Kidney capillary endothelial cell (primary cell): ENCODE results near the gene EVC2.

Experiments used
- DNase-seq: peaks from one replicate; pipeline ENCODE4 v3.0.0-alpha.2; 2018; ENCODE audit warnings: low spot score

The EVC2 gene, protein sequence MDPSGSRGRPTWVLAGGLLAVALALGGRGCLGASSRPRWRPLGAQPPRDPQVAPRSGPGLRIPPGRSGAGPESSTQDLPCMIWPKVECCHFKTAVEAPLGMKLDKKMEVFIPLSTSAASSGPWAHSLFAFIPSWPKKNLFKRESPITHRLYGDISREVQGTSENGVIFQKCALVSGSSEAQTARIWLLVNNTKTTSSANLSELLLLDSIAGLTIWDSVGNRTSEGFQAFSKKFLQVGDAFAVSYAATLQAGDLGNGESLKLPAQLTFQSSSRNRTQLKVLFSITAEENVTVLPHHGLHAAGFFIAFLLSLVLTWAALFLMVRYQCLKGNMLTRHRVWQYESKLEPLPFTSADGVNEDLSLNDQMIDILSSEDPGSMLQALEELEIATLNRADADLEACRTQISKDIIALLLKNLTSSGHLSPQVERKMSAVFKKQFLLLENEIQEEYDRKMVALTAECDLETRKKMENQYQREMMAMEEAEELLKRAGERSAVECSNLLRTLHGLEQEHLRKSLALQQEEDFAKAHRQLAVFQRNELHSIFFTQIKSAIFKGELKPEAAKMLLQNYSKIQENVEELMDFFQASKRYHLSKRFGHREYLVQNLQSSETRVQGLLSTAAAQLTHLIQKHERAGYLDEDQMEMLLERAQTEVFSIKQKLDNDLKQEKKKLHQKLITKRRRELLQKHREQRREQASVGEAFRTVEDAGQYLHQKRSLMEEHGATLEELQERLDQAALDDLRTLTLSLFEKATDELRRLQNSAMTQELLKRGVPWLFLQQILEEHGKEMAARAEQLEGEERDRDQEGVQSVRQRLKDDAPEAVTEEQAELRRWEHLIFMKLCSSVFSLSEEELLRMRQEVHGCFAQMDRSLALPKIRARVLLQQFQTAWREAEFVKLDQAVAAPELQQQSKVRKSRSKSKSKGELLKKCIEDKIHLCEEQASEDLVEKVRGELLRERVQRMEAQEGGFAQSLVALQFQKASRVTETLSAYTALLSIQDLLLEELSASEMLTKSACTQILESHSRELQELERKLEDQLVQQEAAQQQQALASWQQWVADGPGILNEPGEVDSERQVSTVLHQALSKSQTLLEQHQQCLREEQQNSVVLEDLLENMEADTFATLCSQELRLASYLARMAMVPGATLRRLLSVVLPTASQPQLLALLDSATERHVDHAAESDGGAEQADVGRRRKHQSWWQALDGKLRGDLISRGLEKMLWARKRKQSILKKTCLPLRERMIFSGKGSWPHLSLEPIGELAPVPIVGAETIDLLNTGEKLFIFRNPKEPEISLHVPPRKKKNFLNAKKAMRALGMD

DNA sequence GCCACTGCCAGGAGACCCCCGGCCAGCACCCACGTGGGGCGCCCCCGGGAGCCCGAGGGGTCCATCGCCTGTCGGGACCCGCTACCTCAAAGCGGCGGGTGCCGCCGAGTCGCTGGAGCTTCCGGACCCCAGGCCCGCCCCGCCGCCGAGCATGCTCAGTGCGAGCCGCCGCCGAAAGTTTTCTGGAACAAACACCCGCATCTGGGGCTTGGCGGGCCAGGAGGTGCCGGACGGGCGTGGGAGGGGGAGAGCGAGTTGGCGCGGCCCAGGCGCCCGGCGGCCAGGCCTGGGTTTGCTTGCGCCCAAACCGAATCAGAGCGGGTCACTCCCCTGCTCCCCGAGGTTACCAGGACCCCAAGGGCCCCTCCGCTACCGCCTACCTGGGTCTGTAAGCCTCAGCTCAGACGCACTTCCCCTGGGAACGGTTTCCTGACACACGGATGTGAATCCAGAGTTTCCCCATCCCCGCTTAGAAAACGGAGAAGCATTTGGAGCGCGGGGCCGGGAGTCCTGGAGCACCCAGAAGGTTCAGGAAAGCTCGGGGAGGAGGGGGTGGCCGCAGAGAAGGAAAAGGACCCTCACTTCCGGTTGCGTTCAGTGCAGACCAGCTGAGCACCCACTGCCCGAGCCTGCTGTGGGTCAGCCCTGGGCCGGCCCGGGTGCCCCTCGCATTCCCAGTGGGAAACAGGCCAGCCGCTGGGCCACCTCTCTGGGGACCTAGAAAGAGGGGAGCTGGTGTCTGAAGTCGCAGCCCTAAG lies at the start of gene EVC2:
EVC2 (minus strand) TSS at position 111 of the 758 bp plus-strand sequence; CDS start at position 65, 46 bp downstream.
- peak; percentile 30 for DNase-seq

DNA sequence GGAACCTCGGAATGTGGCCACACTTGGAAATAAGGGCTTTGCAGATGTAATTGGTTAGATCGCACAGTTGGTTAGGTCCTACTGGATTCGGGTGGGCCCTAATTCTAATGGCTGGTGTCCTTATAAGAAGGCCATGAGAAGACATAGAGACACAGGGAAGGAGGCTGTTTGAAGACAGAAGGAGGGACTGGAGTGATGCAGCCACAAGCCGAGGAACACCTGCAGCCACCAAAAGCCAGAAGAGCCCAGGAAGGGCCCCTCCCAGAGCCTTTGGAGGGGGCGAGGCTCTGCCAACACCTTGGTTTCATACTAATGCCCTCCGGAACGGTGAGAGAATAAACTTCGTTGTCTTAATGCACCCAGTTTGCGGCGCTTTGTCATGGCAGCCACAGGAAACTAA lies 49.6 kb upstream of the EVC2 start:
- DNase-seq: no peak

DNA sequence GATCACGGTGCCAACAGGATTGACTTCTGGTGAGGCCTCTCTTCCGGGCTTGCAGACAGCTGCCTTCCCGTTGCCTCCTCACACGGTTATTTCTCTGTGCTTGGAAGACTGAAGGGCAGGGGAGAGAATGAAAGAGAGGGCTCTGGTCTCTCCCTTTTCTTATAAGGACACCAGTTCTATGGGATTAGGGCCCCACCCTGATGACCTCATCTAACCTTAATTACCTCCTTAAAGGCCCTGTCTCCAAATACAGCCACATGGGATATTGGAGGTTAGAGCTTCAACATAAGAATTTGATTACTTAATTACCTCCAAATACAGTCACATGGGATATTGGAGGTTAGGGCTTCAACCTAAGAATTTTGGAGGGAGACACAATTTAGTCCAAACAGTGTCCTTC lies 49.2 kb upstream of the EVC2 start:
- no peak for DNase-seq

DNA sequence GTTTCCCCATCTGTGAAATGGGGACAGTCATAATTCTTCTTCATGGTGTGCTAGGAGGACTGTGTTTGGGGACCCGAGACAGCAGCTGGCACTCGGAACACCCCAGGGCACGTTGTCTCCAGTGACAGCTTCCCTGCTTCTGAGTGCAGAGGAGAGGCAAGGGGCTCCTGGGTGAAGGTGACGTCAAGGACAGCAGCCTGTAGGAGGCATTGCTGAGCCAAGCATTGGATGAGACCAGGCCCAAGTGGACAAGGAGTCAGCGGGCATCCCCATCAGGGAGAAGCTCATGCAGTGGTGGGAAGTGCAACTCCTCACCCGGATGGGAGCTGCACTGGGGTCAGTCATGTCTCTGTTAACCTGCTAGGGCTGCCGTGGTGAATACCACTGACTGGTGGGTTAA lies 48.7 kb upstream of the EVC2 start:
- no peak for DNase-seq

DNA sequence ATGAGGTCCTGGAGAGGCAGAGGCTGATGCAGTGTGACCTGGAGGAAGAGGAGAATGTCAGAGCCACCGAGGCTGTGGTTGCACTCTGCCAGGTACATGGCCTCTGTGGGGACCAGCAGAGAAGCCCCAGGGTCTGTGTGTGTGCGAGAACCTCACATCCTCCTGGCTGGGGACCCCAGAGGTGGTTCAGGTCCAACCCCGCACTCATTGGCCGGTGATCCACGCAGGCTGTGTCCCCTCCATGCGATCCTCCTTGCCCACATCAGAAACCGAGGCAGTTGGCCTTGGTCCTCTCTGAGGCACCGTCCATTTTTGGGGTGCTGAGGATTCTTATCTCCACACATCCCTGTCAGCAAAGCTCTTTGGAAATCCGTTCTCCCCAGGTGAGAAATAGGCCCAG lies 47.9 kb upstream of the EVC2 start:
- no peak for DNase-seq

DNA sequence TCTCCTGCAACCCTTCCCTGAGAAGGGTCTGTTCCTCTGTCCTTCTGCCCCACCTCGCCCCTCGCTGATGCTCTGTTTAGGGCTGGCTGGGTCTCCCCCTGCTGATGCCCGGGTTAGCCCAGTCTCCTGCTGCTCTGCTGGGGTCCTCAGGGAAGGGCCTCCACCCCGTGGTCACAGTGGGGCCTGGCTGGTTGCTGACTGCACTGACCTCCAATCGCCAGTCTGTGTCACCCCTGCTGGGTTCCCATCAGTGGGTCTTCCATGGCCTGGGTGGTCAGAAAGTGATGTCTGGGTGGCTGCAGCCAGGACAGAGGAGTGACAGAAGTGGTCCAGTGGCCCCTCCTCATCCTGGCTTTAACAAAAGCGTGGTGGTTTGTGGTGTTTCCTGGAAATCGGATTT lies 47.3 kb upstream of the EVC2 start:
- no peak for DNase-seq

DNA sequence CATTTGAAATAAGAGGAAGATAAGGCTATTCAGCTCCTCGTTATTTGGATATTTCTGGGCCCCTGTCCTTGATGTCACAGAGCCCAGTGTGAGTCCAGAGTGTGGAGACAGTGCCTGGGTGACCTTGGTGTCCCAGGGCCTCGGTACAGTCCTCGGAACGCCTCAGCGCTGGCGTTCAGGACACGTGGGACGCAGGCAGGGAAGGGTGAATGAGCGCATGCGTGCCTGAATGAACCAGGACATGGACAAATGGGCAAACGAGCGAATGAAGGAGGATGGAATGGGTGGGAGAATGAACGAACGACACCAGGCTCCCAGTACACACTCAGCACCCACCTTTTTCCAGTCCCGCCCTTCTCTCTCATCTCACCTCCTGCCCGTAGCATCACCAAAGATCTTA lies 46.8 kb upstream of the EVC2 start:
- DNase-seq: no peak

DNA sequence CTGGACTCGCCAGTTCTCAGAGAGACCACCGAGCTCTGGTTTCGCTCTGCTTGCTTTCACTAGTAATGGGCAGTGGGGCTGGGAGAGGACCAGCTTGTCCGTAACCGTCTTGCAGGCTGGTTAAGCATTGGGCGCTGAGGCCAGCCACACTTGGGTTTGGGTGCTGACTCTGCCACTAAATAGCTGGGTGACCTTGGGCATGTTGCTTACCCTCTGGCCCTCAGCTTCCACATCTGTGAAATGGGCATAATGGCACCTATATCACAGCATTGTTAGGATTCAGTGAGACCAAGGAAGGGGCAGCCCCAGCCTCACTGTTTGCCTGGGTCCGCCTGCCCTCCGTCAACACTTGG lies 46.1 kb upstream of the EVC2 start:
- DNase-seq: no peak

DNA sequence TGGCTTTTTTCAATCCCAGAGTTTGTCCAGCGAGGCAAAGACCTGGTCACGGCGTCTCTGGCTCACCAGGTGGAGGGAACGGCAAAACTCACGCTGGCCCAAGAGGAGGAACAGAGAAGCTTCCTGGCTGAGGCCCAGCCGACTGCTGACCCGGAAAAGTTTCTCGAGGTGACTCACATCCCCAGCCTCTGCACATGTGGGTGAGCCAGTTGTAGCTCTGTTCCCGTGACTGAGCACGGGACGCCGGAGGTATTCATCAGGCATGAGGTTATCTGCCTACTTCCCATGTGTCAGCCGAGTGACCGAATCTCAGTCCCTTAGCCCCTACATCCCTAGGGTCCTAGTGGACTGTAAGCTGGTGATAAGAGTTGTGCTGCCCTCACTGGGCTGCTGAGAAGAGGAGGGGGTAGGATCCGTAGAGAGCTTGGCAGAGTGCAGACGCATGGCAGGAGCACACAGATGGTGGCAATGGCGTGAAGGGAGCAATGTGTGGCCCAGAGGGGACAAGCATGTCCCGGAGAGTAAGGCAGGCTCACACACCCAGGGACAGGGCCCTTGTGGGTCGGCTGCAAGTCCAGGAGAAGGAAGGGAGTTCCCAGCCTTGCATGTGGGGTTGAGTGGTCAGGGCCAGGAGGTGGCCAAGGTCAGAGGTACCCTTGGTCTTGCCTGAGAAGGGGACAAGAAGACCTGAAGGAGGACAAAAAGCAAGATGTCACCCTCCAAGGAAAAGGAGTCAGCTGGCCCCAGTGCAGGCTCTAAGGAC lies 45.6 kb upstream of the EVC2 start:
- peak; percentile 93 for DNase-seq

DNA sequence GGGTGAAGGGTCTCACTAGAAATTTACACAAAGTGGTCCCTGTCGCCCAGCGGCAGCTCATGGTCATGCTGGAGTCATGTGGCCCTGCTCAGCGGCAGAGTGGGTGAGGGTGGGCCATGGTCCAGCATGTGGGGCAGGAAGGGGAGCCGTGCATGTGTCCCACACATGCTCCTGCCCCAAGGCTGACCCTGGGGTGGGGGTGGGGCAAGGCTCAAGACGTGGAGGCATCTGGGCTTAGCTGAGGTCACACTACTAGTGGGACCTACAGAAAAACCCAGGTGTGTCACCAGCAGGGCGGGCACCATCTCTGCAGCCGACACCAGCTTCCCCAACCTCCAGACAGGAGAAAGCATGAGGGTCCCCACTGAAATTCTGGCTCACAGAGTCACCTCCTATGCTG lies 45.0 kb upstream of the EVC2 start:
- no peak for DNase-seq

DNA sequence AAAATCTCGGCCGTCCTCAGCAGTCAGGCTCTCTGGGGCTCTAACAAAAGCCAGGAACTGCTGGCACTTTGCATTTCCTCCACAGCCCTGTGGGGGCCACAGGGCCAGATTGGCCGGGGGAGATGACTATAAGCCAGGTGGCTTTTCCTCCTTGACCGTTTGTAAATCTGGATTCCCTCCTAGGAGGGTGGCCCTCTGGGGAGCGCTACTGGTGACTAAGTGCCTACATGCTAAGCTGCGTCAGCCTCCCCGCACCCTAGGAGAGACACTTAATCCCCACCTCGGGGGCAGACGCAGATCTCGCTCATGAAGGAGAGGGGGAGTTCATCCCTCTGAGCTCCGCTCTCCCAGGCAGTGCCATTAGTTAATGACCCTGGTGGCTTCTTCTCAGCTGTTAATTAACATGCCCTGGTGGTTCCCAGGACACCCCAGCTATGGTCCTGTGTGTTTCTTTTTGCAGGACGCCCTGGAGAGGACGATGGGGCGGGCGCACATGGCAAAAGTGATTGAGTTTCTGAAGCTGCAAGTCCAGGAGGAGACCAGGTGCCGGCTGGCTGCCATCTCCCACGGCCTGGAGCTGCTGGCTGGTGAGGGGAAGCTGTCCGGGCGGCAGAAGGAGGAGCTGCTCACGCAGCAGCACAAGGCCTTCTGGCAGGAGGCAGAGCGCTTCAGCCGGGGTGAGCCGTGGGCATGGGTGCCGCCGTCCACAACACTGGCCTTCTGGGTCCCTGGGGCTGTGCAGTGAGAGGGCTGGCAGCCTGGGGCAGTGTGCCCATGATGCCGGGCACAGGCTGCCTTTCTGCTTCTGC lies 44.2 kb upstream of the EVC2 start:
- DNase-seq: no peak

DNA sequence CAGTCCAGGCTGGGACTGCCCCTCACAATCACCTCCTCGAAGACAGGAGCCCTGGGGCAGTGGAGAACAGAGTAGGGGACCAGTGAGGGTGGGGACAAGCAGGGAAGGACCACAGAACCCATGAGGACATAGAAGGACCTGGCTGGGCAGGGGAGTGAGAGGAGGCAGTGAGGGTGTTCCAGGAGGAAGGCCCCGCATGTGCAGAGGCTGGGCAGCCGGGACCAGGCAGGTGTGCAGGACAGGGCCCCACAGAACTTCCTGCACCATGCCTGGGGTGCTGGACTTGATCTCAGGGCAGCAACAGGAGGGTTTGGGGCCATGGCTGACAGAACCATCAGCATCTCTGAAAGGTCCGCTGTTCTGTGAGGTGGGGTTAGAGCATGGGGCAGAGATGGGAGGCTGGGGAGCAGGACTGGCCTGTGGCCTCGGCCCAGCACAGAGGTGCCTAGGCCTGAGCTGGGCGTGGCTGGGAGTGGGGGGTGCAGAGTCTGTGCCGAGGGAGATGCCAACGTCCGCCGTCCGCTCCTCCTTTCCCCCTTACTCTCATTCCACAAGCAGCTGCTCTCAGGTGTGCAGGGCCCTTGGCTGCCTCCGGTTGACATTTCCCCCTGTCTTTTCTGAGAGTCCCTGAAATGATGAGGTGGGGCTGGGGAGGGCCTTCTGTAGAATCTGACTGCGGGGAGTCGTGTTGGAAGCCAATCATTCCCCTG lies 43.5 kb upstream of the EVC2 start:
- DNase-seq: no peak

DNA sequence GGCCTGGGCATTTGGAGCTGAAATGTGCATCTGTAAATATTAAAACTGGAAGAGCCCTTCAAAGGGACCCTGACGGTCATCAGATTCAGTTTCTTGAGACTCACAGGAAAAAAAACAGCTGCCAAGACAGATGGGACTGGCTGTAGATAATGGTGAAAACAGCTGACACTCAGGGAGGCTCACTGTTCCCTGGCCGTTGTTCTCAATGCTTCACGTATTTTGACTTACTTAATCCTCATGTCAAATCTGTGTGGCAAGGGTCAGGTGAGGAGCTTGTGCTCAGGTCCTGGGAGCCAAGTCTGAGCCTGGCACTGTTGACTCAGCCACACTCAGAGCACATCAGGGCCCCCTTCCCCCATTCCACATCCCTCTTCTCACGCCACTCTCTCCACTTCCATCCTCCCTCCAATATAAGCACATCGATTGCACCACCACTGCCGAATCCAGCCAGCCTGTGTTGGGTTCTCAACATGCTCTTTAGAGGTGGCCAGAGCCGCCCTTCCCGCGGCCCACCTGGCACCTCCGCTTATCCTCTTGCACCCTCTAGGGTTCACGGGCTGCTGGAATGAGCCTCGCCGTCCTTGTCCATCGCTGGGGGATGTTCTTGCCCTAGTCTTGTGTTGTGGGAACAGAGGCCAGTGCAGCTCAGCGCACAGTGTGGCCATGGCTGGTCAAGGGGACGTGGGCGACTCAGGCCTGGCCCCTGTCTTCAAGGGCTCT lies 42.7 kb upstream of the EVC2 start:
- no peak for DNase-seq

DNA sequence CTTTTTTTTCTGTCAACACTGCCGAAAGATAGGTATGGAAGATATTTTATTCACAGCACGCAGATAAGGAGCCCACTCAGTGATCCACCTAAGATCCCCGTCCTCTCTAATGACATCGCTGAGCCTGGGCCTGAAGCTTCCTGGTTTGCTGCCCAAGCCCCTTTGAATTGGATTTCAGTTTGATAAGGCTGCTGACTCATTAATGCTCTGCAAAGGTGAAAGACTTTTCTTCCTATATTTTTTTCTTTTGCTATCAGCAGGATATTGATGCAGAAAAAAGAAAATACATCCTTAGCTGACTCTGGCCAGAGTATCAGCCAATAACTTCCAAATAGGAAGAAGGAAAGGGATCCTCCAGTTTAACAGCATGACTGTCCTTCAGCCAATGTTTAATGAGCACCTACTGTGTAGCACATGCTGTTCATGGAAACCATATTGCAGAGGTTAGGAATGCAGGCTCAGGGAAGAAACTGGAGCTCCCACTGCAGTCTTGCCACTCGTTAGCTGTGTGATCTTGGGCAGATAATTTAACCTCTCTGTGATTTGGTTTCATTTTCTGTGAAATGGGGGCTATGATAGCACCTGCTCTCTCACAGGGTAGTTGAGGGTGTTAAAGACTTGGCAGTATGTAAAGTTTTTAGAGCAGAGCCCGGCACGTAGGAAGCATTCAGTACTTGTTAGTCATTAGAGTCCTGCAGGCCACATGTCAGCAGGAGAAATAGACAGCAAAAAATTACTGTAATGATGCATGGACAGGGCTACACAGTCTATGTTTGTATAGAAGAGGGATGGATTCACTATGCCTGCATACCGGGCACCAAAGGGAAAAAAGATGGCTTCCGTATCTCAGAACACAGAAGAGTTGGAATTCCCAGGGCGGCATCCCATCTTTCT lies 41.9 kb upstream of the EVC2 start:
- DNase-seq: no peak

DNA sequence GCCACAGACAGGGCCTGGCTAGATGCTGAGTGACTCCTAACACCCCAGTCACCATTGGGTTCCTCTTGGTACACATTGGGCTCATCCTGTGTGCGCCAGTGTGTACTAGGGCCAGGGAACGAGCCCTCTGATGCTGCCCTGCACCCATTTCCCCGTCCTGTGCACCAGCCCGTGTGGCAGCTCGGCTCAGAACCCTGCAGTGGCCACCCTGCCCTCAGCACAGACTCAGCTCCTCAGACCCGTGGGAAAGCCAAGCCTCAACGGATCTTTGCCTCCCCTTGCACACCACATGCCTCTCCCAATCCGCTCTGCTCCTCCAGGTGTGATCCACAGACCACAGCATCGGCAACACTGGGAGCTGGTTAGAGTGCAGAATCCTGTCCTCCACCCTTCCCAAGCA lies 41.2 kb upstream of the EVC2 start:
- DNase-seq: no peak

DNA sequence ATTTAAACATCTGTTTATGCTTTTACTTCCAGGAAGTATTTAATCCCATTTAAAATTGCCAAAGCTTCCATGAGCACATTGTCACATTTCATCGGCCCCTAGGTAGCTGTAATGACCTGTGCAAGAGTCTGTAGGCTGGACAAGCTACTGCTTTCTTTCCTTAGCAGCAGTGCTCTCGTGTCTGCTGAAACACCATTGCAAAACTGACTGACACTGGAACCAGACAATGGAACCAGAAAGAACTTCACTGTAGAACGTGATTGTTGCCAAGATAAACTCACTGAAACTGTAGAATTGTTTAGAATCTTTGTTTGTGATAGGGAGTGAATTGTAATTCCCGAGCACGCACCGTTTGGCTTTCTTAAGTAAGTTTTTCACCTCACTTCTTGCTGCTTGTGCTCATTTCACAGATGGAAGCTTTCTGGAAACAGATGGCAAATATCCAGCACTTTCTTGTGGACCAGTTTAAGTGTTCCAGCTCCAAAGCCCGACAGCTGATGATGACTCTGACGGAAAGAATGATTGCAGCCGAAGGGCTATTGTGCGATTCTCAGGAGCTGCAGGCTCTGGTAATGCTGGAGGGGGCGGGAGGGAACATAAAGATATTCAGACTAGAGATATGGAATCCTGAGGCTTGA lies 39.5 kb upstream of the EVC2 start:
- DNase-seq: peak; percentile 28
